T47D (cell line): ENCODE measurements around the gene DAP3.
A peak's percentile ranks its signal among the peaks of the same experiment; 100 is the strongest.
"Not testable (repeated sequence)": the region's sequence is repeated elsewhere in the genome, so short reads cannot be mapped to it uniquely, and the experiment has no call there.

Experiments
- DNase-seq, 2 experiments: peaks; one replicate each; pipeline versions ENCODE4 v3.0.0 to v3.0.0-alpha.2; 2011 to 2012; ENCODE audit warnings: low read depth in 1 of 2, low spot score in 1 of 2
- JUND ChIP-seq: IDR thresholded peaks from 2 replicates; pipeline ENCODE4 v1.6.1; 2012; ENCODE audit warnings: low read depth
- in situ Hi-C: cut with HindIII; loops from 2 replicates; pipeline ENCODE4 v1.10.0; 2016; ENCODE audit warnings: low sequenced_read_pairs, low pct_unique_long_range_greater_than_20kb

DAP3 gene

GRCh38 chr1:155689081-155689607 lies at the start of gene DAP3:
Gene DAP3, plus strand, starts transcription at chr1:155689091. Its CDS starts 20,689 bp downstream, at chr1:155709780.
- DNase-seq: peak; percentile 16 to 80
- in situ Hi-C loops: not testable (repeated sequence)

DNA sequence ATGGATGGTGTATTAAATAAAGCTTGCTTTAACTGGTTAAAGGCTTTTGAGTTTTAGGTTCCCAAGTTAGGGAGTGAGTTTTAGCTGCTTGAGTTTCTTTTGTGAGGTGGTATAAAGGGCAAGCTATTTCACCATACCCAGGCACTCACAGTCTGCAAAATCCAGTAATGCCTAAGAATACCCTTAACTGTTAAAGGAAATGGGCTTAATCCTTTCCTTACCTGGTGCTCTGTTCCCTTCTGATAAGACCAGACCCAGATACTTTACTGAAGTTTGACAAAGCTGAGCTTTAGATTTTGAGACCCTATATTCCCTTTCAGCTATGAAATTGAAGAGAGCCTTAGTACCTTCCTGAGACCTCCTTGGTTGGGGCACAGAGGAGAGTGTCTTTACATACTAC lies 48.5 kb upstream of the DAP3 start:
- in situ Hi-C loops: no loop called here
- no peak for TF ChIP-seq JUND
- DNase-seq: no peak

GRCh38 chr1:155642559-155643180 lies 46.2 kb upstream of the DAP3 start:
- DNase-seq, in situ Hi-C loops: not testable (repeated sequence)

DNA sequence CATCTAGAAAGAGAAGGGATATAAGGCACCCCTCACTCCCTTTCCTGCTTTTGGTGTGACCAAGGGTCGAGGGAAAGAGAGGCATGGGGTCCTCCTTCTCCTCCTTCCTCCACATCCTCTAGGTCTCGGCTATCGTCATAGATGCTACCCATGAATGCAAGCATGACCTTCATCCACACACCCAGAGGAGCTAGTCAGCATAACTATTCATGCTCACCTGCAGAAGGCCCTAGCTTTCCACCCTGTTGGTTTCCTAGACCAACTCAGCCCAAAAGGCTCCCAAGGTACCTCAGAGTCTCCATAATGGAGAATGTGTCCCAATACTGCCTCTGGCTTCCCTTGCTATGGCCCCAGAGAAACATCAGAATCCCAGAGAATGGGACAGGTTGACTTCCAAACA lies 45.7 kb upstream of the DAP3 start:
- no peak for TF ChIP-seq JUND
- in situ Hi-C loops: no loop called here
- DNase-seq: no peak

- no peak for DNase-seq
- TF ChIP-seq JUND: no peak
- in situ Hi-C loops: no loop called here
These were observed 43.8 kb upstream of the DAP3 start for GRCh38 chr1:155645034-155645598.

DNA sequence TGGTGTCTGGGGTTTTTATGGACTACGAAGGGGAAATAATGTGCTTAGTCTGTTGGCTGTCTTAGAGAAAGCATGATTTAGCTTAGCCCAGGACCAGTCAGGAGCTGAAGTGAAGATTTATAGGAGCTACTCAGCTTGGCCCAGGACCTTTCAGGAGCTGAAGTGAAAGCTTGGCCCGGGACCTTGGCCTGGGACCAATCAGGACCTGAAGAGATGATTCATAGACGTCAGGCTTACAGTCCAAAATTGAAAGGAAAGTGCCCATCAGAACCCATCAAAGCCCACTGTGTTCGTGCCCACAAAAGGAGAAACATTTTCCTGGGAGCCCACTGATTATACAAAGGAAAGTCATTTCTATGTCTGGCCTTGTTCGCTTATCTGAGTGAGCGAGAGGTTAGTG lies 43.2 kb upstream of the DAP3 start:
- no peak for DNase-seq
- in situ Hi-C loops: no loop called here
- no peak for TF ChIP-seq JUND

DNA sequence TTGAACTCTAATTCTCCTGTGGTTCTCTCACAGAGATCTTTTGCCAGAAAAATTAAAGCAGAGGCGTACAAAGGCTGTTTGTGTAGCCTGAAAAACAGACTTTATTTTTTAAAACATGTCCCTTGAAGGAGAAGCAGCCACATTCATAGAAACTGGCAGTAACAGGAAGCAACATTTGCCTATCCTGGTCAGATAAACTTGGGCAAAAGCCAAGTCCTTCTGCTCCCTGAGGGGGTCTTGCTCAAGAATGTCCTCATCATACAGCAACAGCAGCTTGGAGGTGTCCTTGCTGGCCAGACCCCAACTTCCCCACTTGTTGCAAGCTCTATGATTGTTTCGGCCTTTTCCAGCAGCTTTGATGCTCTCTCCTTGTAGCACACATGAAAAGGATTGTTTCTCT lies 42.6 kb upstream of the DAP3 start:
- TF ChIP-seq JUND: no peak
- in situ Hi-C loops: no loop called here

DNA sequence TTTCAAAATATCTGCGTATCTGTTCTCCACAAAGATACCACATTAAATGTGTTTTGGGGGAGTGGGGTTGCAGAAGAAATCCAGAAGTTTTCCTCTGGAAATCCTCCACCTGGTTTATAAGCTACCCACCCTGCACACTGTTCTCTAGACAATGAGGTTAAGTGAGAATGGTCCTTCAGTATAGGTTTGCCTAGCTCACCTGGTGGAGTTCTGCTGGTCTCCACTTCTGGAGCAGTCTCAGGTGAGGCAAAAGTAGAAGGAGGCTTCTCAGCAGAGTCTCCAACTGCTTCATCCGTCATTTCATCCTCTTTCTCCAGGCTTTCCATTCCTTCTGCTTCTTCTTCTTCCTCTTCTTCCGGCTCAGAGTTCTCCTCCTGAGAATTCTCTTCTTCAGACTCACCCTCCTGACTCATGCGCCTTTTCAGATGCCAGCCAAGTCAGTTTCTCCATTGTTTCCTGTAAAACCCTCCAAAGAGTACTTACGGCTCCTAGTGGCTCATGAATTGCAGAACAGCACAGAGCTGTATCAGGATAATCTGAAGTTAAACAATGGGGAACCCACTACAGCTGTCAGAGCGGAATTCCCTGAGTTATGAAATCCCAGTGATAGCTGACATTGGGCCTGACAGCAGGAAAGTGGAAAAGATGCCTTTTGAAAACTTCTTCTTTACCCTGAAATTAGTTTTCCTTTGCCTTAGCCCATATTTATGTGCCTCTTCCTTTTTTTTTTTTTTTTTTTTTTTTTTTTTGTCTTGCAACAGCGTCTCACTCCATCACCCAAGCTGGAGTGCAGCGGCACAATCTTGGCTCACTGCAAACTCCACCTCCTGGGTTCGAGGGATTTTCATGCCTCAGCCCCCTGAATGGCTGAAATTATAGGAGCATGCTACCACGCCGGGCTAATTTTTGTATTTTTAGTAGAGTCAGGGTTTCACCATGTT lies 40.4 kb upstream of the DAP3 start:
- TF ChIP-seq JUND: 0 out of 2 replicates have a peak, but pooled peaks have one; percentile 42
- DNase-seq: peak; percentile 36 to 90
- in situ Hi-C loops: no loop called here

More for the DNA sequence above, 42.6 kb upstream of the DAP3 start:
- DNase-seq: peak in 1 of 2 experiments; percentile 42

DNA sequence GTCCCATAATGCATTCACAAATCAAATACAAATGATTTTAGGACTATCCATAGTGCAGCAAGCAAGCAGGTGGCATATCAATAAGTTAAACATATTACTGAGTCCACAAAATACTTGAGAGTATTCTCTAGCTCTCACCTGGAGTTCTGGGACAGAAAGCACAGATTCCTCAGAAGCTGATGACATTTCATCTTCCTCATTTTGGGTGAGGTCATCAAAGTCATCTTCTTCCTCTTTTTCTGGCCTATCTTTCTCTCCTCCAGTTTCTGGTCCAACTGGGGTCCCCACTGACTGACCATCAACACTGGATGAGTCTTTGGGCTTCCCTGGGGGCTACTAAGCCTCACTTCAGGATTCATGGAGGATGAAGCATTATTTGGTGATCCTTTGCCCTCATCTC lies 39.2 kb upstream of the DAP3 start:
- no peak for DNase-seq
- TF ChIP-seq JUND: no peak
- in situ Hi-C loops: no loop called here

- in situ Hi-C loops: no loop called here
- TF ChIP-seq JUND: no peak
- peak in 1 of 2 experiments; percentile 95 for DNase-seq
These were observed 38.6 kb upstream of the DAP3 start for GRCh38 chr1:155650231-155650757.

- no peak for TF ChIP-seq JUND
- in situ Hi-C loops: no loop called here
- peak in 1 of 2 experiments; percentile 66 for DNase-seq
These were observed 36.8 kb upstream of the DAP3 start for GRCh38 chr1:155651861-155652661.

DNA sequence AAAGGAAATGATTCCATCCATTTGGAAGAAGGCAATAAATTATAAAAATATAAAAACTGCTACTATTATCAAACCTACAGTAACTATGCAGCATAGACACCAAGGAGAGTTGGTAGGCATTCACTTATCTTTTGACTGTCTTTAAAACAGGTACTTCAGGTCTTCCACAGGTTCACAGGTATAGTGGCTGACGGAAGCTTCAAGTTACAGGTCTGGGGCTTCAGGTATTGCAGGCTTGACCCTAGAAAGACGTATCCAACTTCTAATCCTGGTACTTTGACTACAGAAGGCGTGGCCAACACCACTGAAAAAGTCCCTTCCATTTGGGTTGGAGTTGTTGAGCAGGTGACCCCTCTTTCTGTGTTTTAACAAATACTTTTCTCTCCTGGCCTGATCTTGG lies 35.9 kb upstream of the DAP3 start:
- no peak for TF ChIP-seq JUND
- DNase-seq: peak in 1 of 2 experiments; percentile 68
- in situ Hi-C loops: no loop called here
